Myometrial cell (primary cell): Measurements from ENCODE around the gene TMEM19. TPM values are rescaled to one million over a fixed set of nuclear protein-coding genes. Genes with fewer than 3 reads are reported as not detected.

Source experiments
- total RNA-seq: library from RNA; depleted of rRNA; stranded (reverse); fragments of >200 nt; gene quantifications from 2 replicates; pipeline ENCODE4 v1.2.3, GENCODE V29; 2015

The TMEM19 gene
- total RNA-seq = 17.7 and 20.5 TPM in 2 replicates

DNA sequence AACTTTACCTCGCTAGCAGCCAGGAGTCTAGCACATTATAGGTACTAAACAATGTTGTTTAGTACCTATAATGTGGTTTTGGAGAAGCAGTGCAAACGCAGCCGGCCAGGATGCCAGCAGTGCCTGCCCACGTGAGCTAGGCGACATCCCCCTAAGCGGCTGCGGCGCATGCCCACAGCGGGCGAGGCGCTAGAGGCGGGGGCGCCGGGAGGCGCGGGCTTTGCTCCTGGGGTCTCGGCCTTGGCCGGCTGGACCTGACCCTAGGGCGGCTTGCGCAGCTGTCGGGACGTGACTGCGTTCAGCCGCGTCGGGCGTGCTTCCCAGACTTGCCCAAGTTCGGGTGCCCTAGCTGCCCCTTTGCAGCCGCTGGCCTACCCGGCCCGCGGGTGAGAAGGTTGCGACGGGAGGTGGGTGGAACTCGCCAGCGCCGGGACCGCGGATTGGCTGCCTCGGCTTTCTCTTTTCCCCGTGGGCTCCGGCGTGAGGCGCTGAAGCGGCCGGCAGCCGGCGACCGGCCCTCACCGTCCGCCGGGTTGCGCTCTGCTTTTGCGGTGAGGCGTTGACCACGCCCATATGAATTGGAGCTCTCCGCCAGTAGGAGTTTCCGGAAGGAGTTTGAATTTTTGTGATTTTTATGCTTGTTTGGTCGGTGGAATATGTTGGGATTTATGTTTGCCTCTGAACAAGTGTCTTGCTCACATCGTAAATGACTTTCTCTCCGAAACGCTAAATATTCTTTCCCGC lies at the start of gene TMEM19:
Gene TMEM19 (plus strand): TSS at position 169 of the 744 bp plus-strand sequence. CDS start 599 bp downstream, outside the sequence.

DNA sequence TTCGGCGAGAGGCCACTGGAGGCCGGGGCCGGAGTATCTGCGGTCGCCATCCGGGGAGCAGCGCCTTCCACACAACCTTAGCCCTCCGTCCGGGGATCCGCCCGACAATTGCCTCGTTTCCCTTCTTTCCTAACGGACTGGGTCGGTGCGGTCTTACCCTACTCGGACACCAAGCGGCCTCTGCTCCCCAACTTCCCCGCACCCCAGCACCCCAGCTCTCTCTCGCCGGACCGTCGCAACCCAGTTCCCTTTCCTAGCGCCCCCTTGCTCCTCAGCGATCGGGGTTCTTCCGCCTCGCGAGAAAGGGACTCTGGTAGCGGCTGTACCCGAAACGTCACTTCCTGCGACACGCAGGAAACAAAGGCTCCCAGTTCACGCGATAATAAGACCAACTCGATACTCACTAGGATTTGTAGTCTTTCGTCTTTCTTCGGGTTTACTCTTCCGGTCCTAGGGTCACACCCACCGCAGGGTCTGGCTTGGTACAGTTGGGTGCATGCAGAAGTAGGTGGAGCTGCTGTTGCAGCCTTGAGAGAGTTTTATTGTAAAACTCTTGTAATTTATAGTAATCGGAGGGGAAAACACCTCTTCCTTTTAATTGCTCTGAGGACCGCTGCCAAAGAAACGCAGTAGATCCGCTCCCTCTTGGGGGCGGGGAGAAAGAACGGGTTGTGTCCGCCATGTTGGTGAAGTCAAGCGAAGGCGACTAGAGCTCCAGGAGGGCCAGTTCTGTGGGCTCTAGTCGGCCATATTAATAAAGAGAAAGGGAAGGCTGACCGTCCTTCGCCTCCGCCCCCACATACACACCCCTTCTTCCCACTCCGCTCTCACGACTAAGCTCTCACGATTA lies 22.1 kb upstream of the TMEM19 start, which contains the start of the genes THAP2 and ZFC3H1:
Gene THAP2 (plus strand): TSS at position 741 of the 850 bp plus-strand sequence. CDS start 209 bp downstream, outside the sequence.
Gene ZFC3H1 (minus strand): TSS at position 288 of the 850 bp plus-strand sequence. CDS start 238 bp downstream, at position 50.

Other genes with a start within 250 kb of the TMEM19 start
- gene LGR5, start 246.3 kb upstream of the TMEM19 start, total RNA-seq = not detected in 2 replicates
- 4.6 and 14.2 TPM in 2 replicates for gene ZFC3H1, start 22.2 kb upstream of the TMEM19 start, total RNA-seq
- gene THAP2, start 21.8 kb upstream of the TMEM19 start, total RNA-seq = 4.8 and 14.7 TPM in 2 replicates
- 8.1 and 16.0 TPM in 2 replicates for gene RAB21, start 68.8 kb downstream of the TMEM19 start, total RNA-seq
- 11.5 and 12.2 TPM in 2 replicates for gene TBC1D15, start 153.7 kb downstream of the TMEM19 start, total RNA-seq